Activated CD4-positive, alpha-beta T cell treated with anti-CD3 and anti-CD28 coated beads, Interleukin-2, Interleukin-4, amounts not matched to agents 100 ng/mL and 50 ng/mL, durations not matched to agents 16 hours and 8 hours (primary cell): ENCODE results near the gene CHRM3.

Experiments
- DNase-seq: peaks from one replicate; pipeline ENCODE4 v3.0.0-alpha.2; 2020; ENCODE audit warnings: low spot score

CHRM3 gene

GRCh38 chr1:239413916-239414315 lies 27.5 kb downstream of the CHRM3 start:
- no peak for DNase-seq

GRCh38 chr1:239417221-239417620 lies 30.9 kb downstream of the CHRM3 start:
- no peak for DNase-seq

- DNase-seq, result no peak
These were observed 31.7 kb downstream of the CHRM3 start for GRCh38 chr1:239417986-239418640.

GRCh38 chr1:239418681-239419080 lies 32.3 kb downstream of the CHRM3 start:
- no peak for DNase-seq

- DNase-seq, result no peak
These were observed 35.4 kb downstream of the CHRM3 start for GRCh38 chr1:239421811-239422210.

- no peak for DNase-seq
These were observed 36.5 kb downstream of the CHRM3 start for GRCh38 chr1:239422818-239423217.

- no peak for DNase-seq
These were observed 40.6 kb downstream of the CHRM3 start for GRCh38 chr1:239426821-239427475.

- DNase-seq, result no peak
These were observed 41.3 kb downstream of the CHRM3 start for GRCh38 chr1:239427712-239428111.

GRCh38 chr1:239428120-239428710 lies 41.8 kb downstream of the CHRM3 start:
- DNase-seq, result no peak

GRCh38 chr1:239429163-239429562 lies 42.8 kb downstream of the CHRM3 start:
- no peak for DNase-seq

- no peak for DNase-seq
These were observed 45.9 kb downstream of the CHRM3 start for GRCh38 chr1:239432255-239432654.

GRCh38 chr1:239434181-239434580 lies 47.8 kb downstream of the CHRM3 start:
- no peak for DNase-seq
